Measurements from ENCODE around the gene KDM4B. TPM values are rescaled to one million over a fixed set of nuclear protein-coding genes. Genes with fewer than 3 reads are reported as not detected.
"Not testable (repeated sequence)": the region's sequence is repeated elsewhere in the genome, so short reads cannot be mapped to it uniquely, and the experiment has no call there.

The KDM4B gene
- total RNA-seq, 1 donor, result 26.7 TPM

DNA sequence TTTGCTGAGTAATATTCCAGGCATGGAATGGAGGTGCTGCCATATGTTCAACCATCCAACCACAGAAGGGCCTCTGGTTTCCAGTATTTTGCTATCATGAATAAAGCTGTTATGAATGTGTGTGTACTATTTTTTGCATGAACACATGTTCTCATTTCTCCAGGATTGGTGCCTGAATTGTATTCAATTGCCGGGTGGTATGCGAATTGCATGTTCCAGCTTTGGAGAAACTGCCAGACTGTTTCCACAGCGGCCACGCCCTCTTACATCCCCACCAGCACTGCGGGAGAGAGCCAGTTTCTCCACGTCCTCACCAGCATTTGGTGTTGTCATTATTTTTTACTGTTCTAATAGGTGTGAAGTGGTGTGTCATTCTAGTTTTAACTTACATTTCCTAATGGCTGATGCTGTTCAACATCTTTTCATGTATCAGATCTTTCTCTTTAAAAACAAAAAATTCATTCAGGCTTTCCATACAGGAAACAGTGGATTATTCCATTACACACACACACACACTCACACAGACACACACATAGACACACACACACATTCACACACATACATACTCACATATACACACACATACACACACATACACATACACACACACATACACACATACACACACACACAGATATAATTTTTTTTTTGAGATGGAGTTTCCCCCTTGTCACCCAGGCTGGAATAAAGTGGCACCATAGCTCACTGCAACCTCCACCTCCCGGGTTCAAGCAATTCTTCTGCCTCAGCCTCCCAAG, 217.6 kb downstream of the KDM4B start:
- no peak for DNase-seq (ENCODE audit: low read depth in 2 of 3, low spot score in 2 of 3)

DNA sequence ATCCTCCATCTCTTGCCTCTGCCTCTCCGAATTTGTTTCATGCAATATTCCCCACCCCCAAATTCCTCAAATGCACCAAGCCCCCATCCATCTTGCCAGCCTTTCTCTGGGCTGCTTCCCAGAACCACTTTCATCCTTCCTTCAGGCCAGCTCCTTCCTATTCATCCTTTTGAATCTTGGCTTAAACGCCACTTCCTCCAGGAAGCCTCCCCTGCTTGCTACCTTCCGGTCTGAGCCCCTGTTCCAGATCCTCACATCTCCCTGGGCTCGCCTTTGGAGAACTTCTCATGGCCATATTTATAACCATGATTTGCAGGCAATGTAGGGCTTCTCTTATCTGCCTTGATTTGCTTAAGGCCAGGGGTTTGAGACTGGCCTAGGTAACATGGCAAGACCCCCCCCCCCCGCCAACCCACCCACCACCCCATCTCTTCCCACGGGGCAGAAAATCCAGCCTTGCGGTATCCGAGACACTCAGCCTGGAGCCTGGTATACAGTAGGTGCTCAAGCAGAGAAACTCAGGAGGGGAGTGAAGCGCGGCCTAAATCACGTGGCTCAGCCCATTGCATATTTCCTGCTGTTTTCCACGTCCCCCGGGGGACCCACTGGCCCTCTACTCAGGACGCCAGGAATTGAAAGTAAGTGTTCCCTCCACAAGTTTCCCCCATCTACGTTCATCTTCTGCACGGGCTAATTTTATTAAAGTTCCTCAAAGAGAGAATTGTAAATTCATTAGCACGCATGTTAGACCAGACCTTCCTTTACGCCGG, 219.8 kb downstream of the KDM4B start:
- DNase-seq (ENCODE audit: low read depth in 2 of 3, low spot score in 2 of 3), result peak in 1 of 3 donors; percentile 28

DNA sequence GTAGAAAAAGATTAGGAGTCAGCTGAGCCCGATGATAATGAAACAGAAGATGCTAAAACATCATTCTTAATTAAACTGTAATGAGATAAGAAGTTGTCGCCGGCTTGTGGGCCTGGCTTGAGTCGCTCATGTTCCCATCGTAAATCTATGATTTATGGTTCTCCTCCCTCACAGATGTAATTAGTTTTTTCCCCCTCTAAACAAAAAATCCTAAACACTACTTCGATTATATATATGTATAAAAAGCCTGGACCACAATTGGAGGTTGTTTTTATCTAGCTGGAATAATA, 220.3 kb downstream of the KDM4B start:
- no peak for DNase-seq (ENCODE audit: low read depth in 2 of 3, low spot score in 2 of 3)

DNA sequence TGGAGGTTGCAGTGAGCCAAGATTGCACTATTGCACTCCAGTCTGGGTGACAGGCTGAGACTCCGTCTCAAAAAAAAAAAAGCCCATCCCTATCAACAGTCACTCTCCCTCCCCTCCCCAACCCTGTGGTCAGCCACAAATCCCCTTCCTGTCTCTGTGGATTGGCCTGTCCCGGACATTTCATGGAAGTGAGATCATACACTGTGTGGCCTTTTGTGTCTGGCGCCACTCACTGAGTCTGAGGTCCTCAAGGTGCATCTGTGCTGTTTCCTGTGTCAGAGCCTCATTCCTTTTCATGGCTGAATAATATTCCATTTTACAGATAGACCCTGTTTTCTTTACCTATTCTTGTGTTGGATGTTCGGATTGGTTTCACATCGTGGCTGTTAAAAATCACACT, 222.2 kb downstream of the KDM4B start:
- no peak for DNase-seq (ENCODE audit: low read depth in 2 of 3, low spot score in 2 of 3)

DNA sequence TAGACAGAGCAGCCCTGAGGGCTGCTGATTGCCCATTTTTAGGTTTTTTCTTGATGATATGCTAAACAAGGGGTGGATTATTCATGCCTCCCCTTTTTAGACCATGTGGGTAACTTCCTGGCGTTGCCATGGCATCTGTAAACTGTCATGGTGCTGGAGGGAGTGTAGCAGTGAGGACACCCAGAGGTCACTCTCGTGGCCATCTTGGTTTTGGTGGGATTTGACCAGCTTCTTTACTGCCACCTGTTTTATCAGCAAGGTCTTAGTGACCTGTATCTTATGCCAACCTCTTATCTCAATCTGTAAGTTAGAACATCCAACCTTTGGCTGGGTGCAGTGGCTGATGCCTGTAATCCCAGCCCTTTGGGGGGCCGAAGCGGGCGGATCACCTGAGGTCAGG, 223.7 kb downstream of the KDM4B start:
- DNase-seq (ENCODE audit: low read depth in 2 of 3, low spot score in 2 of 3), result no peak

DNA sequence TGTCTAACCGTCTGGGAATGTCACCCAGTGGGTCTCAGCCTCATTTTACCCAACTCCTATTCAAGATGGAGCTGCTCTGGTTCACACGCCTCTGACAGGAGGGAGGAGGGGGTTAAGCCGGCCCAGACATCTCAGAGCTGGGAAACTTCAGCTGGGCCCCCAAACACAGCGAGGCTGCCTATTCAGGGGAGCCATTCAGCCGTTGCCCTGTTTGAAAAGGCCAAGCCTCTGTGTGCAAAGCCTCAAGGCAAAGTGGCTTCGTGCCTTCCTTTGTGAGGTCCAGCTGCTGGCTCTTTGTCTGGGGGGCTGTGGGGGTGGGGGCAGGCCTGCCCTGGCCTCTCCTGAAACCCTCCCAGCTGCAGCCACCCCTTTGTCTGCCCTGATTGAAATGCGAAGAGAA, 224.3 kb downstream of the KDM4B start:
- no peak for DNase-seq (ENCODE audit: low read depth in 2 of 3, low spot score in 2 of 3)

DNA sequence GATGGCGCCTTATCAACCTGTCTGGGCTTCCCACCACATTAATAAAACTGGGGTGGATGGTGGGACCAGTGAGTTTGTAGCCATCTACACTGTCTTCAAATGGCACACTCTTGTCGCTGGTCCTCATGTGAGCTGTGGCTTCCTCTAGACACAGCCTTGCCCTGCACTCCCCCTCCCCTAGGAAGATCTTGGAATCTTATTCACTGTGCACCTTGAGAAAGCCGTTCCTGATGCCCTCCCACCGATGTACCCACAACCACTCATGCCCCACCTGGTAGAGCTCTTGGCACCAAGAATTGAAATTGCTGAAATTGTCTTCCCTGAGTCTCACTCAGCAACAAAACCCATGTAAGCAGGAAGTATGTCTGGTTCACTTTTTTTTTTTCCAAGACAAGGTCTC, 225.7 kb downstream of the KDM4B start:
- no peak for DNase-seq (ENCODE audit: low read depth in 2 of 3, low spot score in 2 of 3)

DNA sequence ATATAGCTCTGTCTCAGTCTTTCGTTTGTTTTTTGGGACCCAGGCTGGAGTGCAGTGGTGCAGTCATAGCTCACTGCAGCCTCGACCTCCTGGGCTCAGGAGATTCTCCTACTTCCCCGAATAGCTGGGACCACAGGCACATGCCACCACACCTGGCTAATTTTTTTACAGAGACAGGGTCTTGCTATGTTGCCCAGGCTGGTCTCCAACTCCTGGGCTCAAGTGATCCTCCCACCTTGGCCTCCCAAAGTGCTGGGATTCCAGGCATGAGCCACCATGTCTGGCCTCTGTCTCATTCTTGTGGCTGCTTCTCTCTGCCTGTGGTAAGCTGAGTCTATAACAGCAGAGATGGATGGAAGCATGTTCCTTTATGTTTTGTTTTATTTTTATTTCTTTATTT, 226.7 kb downstream of the KDM4B start:
- DNase-seq (ENCODE audit: low read depth in 2 of 3, low spot score in 2 of 3), result not testable (repeated sequence)

DNA sequence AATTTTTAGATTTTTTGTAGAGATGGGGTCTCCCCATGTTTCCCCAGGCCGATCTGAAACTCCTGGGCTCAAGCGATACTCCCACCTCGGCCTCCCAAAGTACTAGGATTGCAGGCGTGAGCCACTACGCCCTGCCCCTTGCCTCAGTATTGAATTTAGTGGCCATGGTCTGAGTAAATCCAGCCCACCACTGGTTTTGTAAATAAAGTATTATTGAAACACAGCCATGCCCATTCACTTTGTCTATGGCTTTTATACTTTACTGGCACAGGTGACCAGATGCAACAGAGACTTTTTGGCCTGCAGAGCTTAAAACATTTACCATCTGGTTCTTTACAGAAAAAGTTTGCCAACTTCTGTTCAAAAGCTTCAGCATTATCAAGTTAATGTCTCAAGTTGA, 227.9 kb downstream of the KDM4B start:
- no peak for DNase-seq (ENCODE audit: low read depth in 2 of 3, low spot score in 2 of 3)

DNA sequence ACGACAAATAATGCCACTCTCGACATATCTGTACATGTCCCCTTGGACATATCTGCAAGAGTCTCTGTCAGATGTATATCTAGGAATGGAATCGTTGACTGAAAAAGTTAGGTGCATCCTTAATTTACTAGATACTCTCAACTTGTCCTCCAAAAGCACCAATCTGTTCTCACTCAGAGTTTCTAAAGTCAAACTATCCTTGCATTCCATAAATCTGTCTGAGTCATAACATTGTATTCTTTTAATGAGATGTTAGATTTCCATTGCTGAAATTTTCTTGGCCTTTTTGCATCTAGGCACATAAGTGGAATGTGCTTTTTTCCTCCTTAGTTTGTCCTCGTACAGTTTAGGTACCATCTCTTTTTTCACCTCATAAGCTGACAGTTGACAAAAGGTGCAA, 231.9 kb downstream of the KDM4B start:
- DNase-seq (ENCODE audit: low read depth in 2 of 3, low spot score in 2 of 3), result no peak

DNA sequence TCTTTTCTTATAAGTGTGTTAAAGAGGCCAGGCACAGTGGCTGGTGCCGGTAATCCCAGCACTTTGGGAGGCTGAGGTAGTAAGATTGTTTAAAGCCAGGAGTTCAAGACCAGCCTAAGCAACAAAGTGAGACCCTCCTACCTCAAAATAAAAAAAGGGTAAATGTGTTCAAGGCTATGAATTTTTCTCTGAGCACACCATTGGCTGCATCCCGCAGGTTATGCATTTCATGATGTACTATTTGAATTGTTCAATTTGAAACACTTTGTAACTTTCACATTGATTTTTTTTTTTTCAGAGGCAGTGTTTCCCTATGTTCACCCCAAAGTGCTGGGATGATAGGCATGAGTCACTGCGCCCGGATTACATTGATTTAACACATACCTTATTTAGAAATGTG, 233.6 kb downstream of the KDM4B start:
- no peak for DNase-seq (ENCODE audit: low read depth in 2 of 3, low spot score in 2 of 3)

Small RNA genes within 50 kb of the gene (small RNA-seq; reads per million reads assigned to genes)
- not detected for gene MIR4747

Other genes starting within 250 kb of the KDM4B start
- 42.0 TPM for gene DPP9, start 245.3 kb upstream of the KDM4B start, total RNA-seq
- gene FEM1A, start 177.4 kb upstream of the KDM4B start, total RNA-seq, result 21.0 TPM
- gene TICAM1, start 137.4 kb upstream of the KDM4B start, total RNA-seq, result 7.8 TPM
- 196 TPM for gene PLIN3, start 101.4 kb upstream of the KDM4B start, total RNA-seq
- 6.2 TPM for gene ARRDC5, start 66.2 kb upstream of the KDM4B start, total RNA-seq
- 51.4 TPM for gene UHRF1, start 59.6 kb upstream of the KDM4B start, total RNA-seq